Activated CD4-positive, alpha-beta T cell treated with anti-CD3 and anti-CD28 coated beads, Interleukin-2, Interleukin-4, amounts not matched to agents 100 ng/mL and 50 ng/mL, durations not matched to agents 16 hours and 8 hours (primary cell): ENCODE results near the gene EHD1.

Source experiments
- DNase-seq: peaks from one replicate; pipeline ENCODE4 v3.0.0-alpha.2; 2020; ENCODE audit warnings: low spot score

The EHD1 gene

GRCh38 chr11:64842851-64843685 is 35.4 kb downstream of the EHD1 start:
- DNase-seq, result no peak

- DNase-seq, result no peak
These were observed 36.1 kb downstream of the EHD1 start for GRCh38 chr11:64842366-64842759.

- DNase-seq, result no peak
These were observed 36.6 kb downstream of the EHD1 start for GRCh38 chr11:64841592-64842365.

- no peak for DNase-seq
These were observed 38.3 kb downstream of the EHD1 start for GRCh38 chr11:64839887-64840782.

GRCh38 chr11:64839335-64839734 is 39.1 kb downstream of the EHD1 start:
- DNase-seq, result no peak

GRCh38 chr11:64838600-64839334 is 39.7 kb downstream of the EHD1 start:
- no peak for DNase-seq

- no peak for DNase-seq
These were observed 40.5 kb downstream of the EHD1 start for GRCh38 chr11:64837887-64838351.

GRCh38 chr11:64836448-64837072 is 41.9 kb downstream of the EHD1 start:
- DNase-seq, result no peak

GRCh38 chr11:64835616-64836447 is 42.6 kb downstream of the EHD1 start:
- DNase-seq, result no peak

- no peak for DNase-seq
These were observed 43.5 kb downstream of the EHD1 start for GRCh38 chr11:64834723-64835615.

GRCh38 chr11:64834031-64834722 is 44.2 kb downstream of the EHD1 start:
- DNase-seq, result no peak

GRCh38 chr11:64833509-64833908 is 44.9 kb downstream of the EHD1 start:
- DNase-seq, result no peak

- no peak for DNase-seq
These were observed 45.3 kb downstream of the EHD1 start for GRCh38 chr11:64833198-64833502.

GRCh38 chr11:64832467-64833197 is 45.8 kb downstream of the EHD1 start:
- no peak for DNase-seq

- no peak for DNase-seq
These were observed 47.0 kb downstream of the EHD1 start for GRCh38 chr11:64831411-64831891.

GRCh38 chr11:64829536-64830251 is 48.7 kb downstream of the EHD1 start:
- DNase-seq, result no peak

GRCh38 chr11:64827451-64827839 is 51.0 kb downstream of the EHD1 start:
- DNase-seq, result no peak
